ENCODE results near the gene DOC2A. TPM values are rescaled to one million over a fixed set of nuclear protein-coding genes. Genes with fewer than 3 reads are reported as not detected.
A peak's percentile ranks its signal among the peaks of the same experiment; 100 is the strongest.
"Not testable (repeated sequence)": the region's sequence is repeated elsewhere in the genome, so short reads cannot be mapped to it uniquely, and the experiment has no call there.

Gene DOC2A
- total RNA-seq, 2 donors from 2014 or later, result 3.0 to 6.4 TPM

DNA sequence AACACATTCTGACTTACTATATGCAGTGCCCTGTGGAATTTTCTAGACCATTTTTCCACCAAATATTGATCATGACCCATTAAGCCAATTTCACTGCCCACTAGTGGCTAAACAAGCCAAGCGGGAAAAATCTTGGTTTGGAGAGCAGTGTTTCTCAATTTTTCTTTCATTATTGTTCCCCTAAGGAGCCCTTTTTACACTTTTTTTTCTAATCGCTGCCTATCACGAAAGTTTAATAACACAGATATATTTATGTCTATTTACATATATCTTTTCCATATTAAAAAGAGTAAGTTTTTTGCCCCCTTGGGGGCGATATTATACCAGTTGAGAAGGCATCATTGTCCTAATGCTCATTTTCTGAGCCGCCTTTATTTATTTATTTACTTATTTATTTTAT is 31.0 kb upstream of the DOC2A start:
- intact Hi-C loops (cut with DNase I), result no loop called here
- H3K36me3 ChIP-seq, result no peaks in the 10 kb centered on the region
- TF ChIP-seq, protein P1, sequence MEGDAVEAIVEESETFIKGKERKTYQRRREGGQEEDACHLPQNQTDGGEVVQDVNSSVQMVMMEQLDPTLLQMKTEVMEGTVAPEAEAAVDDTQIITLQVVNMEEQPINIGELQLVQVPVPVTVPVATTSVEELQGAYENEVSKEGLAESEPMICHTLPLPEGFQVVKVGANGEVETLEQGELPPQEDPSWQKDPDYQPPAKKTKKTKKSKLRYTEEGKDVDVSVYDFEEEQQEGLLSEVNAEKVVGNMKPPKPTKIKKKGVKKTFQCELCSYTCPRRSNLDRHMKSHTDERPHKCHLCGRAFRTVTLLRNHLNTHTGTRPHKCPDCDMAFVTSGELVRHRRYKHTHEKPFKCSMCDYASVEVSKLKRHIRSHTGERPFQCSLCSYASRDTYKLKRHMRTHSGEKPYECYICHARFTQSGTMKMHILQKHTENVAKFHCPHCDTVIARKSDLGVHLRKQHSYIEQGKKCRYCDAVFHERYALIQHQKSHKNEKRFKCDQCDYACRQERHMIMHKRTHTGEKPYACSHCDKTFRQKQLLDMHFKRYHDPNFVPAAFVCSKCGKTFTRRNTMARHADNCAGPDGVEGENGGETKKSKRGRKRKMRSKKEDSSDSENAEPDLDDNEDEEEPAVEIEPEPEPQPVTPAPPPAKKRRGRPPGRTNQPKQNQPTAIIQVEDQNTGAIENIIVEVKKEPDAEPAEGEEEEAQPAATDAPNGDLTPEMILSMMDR (IDR thresholded peaks at IDR 0.05), result peak in 3 of 4 experiments; percentile 20 to 43 (median 28)
- no peak for TF ChIP-seq POLR2A (IDR thresholded peaks at IDR 0.05)
- no peak for TF ChIP-seq POLR2AphosphoS5 (IDR thresholded peaks at IDR 0.05)
- H3K4me3 ChIP-seq, result no peak overlapping the region
- no peaks in the 10 kb centered on the region for H3K9me3 ChIP-seq
- no peaks in the 10 kb centered on the region for H3K4me1 ChIP-seq (replicated peaks)
- WGBS, result 29% methylated on average over 5 of the region's 5 CpGs
- H3K27ac ChIP-seq, result no peak overlapping the region
- no peaks in the 10 kb centered on the region for H3K27me3 ChIP-seq (replicated peaks; ENCODE audit: insufficient read depth)
- DNase-seq (ENCODE audit: low spot score), result no peak

DNA sequence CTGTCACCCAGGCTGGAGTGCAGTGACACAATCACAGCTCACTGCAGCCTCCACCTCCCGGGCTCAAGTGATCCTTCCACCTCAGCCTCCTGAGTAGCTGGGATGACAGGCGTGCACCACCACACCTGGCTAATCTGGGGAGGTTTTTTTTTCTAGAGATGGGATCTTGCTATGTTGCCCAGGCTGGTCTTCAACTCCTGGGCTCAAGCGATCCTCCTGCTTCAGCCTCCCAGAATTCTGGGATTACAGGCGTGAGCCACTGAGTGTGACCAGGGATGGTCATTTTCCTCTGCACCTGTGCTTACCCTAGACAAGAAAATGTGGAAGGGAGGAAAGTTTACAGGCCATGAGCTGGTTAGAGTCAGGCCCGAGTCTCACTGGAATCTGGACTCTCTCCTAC is 29.9 kb upstream of the DOC2A start:
- DNase-seq (ENCODE audit: low spot score); H3K9me3 ChIP-seq; H3K36me3 ChIP-seq; H3K27ac ChIP-seq; H3K27me3 ChIP-seq (replicated peaks; ENCODE audit: insufficient read depth); intact Hi-C loops (cut with DNase I); H3K4me3 ChIP-seq; H3K4me1 ChIP-seq (replicated peaks): not testable (repeated sequence)
- WGBS, result 89% methylated on average over 5 of the region's 5 CpGs

DNA sequence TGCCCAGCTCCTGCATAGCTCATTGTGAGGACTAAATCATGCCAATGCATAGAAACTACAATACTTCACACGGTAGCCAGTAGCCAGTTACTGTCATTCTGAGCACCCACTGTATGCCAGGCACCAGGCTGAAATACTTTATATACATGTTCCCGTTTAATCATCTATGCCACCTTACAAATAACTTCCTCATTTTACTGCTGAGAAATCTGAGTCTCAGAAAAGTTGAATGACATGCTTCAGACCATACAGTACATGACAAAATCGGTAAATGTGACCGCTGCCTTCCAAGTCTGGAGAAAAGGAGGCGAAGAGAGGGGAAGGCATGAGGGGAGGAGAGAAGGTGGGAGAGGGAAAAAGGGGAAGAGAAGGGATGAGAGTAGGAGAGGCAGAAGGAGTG is 29.4 kb upstream of the DOC2A start:
- no peaks in the 10 kb centered on the region for H3K27me3 ChIP-seq (replicated peaks; ENCODE audit: insufficient read depth)
- H3K36me3 ChIP-seq, result no peaks in the 10 kb centered on the region
- H3K9me3 ChIP-seq, result no peaks in the 10 kb centered on the region
- DNase-seq (ENCODE audit: low spot score), result no peak
- intact Hi-C loops (cut with DNase I), result no loop called here
- TF ChIP-seq POLR2A (IDR thresholded peaks at IDR 0.05) (no peak), POLR2AphosphoS5 (IDR thresholded peaks at IDR 0.05) (no peak)
- TF ChIP-seq, protein P1 (IDR thresholded peaks at IDR 0.05), result no peak
- no peak overlapping the region for H3K27ac ChIP-seq
- WGBS, result 74% methylated on average over 5 of the region's 5 CpGs
- H3K4me1 ChIP-seq (replicated peaks), result no peaks in the 10 kb centered on the region
- no peak overlapping the region for H3K4me3 ChIP-seq

DNA sequence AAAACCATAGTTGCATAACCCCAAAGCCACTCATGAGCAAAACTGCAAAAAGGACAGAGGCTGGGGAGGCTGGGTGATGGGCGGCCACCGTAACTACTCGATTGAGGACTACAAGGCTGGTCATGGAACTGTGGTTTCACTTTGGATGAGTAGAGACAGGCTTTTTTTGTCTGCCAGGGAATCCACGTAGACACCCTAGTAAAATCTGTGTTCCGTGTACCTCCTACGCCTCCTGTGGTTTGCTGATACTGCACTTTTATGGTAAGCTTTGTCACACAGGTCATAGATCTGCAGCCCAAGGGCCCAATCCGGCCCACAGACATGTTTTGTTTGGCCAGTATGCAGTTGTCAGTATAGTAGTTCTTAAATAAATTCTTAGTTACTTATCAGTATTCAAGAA is 22.4 kb upstream of the DOC2A start:
- Histone ChIP-seq H3K4me1 (replicated peaks) (peaks cover 5% of the 10 kb centered on the region), H3K9me3 (no peaks in the 10 kb centered on the region), H3K36me3 (no peaks in the 10 kb centered on the region), H3K27me3 (replicated peaks; ENCODE audit: insufficient read depth) (peaks cover 11% of the 10 kb centered on the region), H3K4me3 (no peak overlapping the region), H3K27ac (no peak overlapping the region)
- DNase-seq (ENCODE audit: low spot score), result no peak
- 48% methylated on average over 7 of the region's 7 CpGs for WGBS
- TF ChIP-seq, protein P1 (IDR thresholded peaks at IDR 0.05), result no peak
- no peak for TF ChIP-seq POLR2A (IDR thresholded peaks at IDR 0.05)
- TF ChIP-seq POLR2AphosphoS5 (IDR thresholded peaks at IDR 0.05), result no peak
- intact Hi-C loops (cut with DNase I), result no loop called here

DNA sequence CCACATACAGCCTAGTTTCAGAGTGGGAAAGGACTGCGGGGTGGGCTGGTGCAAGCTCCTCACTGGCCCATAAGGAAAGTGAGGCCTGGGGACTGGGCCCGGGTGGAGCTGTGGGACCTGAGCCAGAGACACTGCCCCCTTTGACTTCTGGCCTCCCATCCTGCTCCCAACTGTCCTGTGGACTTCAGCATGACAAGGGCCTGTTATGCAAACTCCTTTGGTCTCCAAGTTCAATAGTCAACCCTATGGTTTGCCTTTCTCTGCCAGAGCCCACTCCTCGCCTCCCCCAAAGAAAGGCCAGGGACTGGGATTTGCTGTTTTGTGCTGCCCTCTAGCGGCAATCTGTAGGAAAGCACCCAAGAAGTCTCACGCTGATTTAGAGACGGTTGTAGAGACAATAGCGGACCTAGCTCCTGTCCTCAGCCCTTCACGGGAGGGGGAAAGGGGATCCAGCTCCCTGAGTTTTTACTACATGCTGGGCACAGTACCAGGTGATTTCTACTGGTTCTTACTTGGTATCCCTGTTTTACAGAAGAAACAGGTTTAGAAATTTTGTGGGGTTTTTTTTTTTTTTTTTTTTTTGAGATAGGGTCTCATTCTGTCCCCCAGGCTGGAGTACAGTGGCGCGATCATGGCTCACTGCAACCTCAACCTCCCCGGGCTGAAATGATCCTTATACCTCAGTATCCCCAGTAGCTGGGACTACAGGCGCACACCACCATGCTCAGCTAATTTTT is 21.4 kb upstream of the DOC2A start:
- H3K9me3 ChIP-seq, result no peaks in the 10 kb centered on the region
- peaks cover 11% of the 10 kb centered on the region for H3K27me3 ChIP-seq (replicated peaks; ENCODE audit: insufficient read depth)
- DNase-seq (ENCODE audit: low spot score), result no peak
- no peak for TF ChIP-seq POLR2AphosphoS5 (IDR thresholded peaks at IDR 0.05)
- TF ChIP-seq POLR2A (IDR thresholded peaks at IDR 0.05), result no peak
- TF ChIP-seq, protein P1 (IDR thresholded peaks at IDR 0.05), result peak; percentile 23 to 54 (median 43)
- WGBS, result 24% methylated on average over 12 of the region's 12 CpGs
- peaks cover 5% of the 10 kb centered on the region for H3K4me1 ChIP-seq (replicated peaks)
- intact Hi-C loops (cut with DNase I), result no loop called here
- H3K27ac ChIP-seq, result no peak overlapping the region
- H3K36me3 ChIP-seq, result no peaks in the 10 kb centered on the region
- H3K4me3 ChIP-seq, result no peak overlapping the region
